Measurements from ENCODE around the gene JAM2. TPM values are rescaled to one million over a fixed set of nuclear protein-coding genes. Genes with fewer than 3 reads are reported as not detected.

JAM2 gene
- total RNA-seq, 4 donors from 2014 or later = 2.3 to 6.1 (median 3.7) TPM

DNA sequence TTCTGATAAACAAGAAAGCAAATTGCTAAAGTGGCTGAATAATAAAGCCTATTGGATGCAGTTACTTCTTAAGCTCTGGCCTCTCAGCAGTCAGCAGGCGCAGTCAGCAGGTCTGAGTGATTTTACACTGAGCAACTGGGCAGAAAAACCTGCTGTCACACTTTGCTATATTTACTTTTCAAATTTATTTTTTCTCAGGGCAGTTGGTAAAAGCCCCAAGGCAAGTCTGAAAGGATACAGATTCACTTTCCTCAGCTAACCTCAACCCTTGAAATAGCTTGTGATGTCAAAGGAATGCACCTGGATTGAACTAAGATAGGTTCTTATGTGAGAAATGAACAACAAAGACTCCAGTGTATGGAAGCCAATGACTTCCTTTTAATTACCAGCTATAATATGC is 61.7 kb downstream of the JAM2 start:
- intact Hi-C loops (cut with DNase I; ENCODE audit: low total_unique reads) (no loop called here), in situ Hi-C loops (cut with MboI; ENCODE audit: low sequenced_read_pairs in 4 of 4) (no loop called here)
- TF ChIP-seq, protein P1, sequence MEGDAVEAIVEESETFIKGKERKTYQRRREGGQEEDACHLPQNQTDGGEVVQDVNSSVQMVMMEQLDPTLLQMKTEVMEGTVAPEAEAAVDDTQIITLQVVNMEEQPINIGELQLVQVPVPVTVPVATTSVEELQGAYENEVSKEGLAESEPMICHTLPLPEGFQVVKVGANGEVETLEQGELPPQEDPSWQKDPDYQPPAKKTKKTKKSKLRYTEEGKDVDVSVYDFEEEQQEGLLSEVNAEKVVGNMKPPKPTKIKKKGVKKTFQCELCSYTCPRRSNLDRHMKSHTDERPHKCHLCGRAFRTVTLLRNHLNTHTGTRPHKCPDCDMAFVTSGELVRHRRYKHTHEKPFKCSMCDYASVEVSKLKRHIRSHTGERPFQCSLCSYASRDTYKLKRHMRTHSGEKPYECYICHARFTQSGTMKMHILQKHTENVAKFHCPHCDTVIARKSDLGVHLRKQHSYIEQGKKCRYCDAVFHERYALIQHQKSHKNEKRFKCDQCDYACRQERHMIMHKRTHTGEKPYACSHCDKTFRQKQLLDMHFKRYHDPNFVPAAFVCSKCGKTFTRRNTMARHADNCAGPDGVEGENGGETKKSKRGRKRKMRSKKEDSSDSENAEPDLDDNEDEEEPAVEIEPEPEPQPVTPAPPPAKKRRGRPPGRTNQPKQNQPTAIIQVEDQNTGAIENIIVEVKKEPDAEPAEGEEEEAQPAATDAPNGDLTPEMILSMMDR (IDR thresholded peaks at IDR 0.05 in 4 of 5, conservative IDR thresholded peaks at IDR 0.05 in 1 of 5) = no peak
- TF ChIP-seq POLR2A (IDR thresholded peaks at IDR 0.05) = no peak

DNA sequence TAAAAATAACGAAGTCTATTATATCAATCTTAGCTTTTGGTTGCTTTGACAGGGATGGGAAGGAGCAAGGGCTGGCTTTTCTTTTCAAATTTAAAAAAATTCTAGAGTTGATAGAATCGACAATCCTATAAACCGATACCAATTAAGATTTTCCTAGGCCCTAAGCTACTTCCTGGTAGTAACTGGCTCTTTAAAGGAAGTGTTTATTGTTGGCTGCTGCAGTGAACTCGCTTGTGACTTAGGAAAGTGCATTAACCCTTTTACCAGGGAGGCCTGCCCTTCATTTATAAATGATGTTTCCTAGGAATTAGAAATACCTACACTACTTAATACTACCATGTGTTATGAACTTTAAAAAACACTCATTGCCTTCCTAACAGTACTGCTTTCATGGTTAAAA is 62.5 kb downstream of the JAM2 start:
- in situ Hi-C loops (cut with MboI; ENCODE audit: low sequenced_read_pairs in 4 of 4) (no loop called here), intact Hi-C loops (cut with DNase I; ENCODE audit: low total_unique reads) (no loop called here)
- ATAC-seq (no peak), DNase-seq (no peak)
- Histone ChIP-seq H3K4me1 (no peaks in the 10 kb centered on the region), H3K27ac (peak overlapping the region in 1 of 4 donors; percentile 37), H3K27me3 (no peaks in the 10 kb centered on the region), H3K36me3 (no peaks in the 10 kb centered on the region), H3K9me3 (no peaks in the 10 kb centered on the region), H3K4me3 (no peak overlapping the region)
- no peak for TF ChIP-seq POLR2A (IDR thresholded peaks at IDR 0.05)
- TF ChIP-seq, protein P1 (IDR thresholded peaks at IDR 0.05 in 4 of 5, conservative IDR thresholded peaks at IDR 0.05 in 1 of 5) = no peak

More for the DNA sequence above, 61.7 kb downstream of the JAM2 start:
- Histone ChIP-seq H3K36me3 (no peaks in the 10 kb centered on the region), H3K27me3 (no peaks in the 10 kb centered on the region), H3K27ac (peak overlapping the region in 1 of 4 donors; percentile 37), H3K4me3 (no peak overlapping the region), H3K4me1 (no peaks in the 10 kb centered on the region), H3K9me3 (no peaks in the 10 kb centered on the region)
- ATAC-seq (no peak), DNase-seq (no peak)

DNA sequence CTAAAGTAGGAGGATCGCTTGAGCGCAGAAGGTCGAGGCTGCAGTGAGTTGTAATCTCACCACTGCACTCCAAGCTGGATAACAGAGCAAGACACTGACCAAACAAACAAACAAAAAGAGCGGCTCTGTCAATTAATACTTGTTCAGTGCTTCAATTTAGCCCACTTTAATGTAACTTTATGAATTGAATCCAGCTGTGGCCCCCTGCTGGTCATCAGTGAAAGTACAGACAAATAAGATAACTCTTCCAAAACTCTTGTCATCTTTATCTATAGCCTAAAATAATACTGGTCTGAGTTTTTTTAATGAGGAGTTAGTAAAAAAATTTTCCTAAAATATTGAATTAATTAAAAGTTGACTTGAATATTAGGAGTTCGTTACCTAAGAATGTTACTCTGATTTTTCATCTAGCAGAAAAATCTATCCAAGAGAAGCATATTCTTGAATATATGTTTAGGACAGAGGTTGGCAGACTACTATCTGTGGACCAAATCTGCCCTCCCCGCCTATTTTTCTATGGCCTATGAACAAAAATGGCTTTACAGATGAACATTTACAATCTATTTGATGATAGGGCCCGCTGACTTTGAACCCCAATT is 69.5 kb downstream of the JAM2 start:
- H3K4me1 ChIP-seq = no peaks in the 10 kb centered on the region
- no peak overlapping the region for H3K4me3 ChIP-seq
- TF ChIP-seq, protein P1 (IDR thresholded peaks at IDR 0.05 in 4 of 5, conservative IDR thresholded peaks at IDR 0.05 in 1 of 5) = peak; percentile 49 to 79 (median 66)
- TF ChIP-seq POLR2A (IDR thresholded peaks at IDR 0.05) = no peak
- no peaks in the 10 kb centered on the region for H3K9me3 ChIP-seq
- ATAC-seq (no peak), DNase-seq (no peak)
- H3K27ac ChIP-seq = no peak overlapping the region
- H3K27me3 ChIP-seq = no peaks in the 10 kb centered on the region
- no peaks in the 10 kb centered on the region for H3K36me3 ChIP-seq
- intact Hi-C loops (cut with DNase I; ENCODE audit: low total_unique reads) (loop anchor here (1.0 kb wide), 1 partner anchor 100 kb away; no protein-coding TSS in a partner anchor), in situ Hi-C loops (cut with MboI; ENCODE audit: low sequenced_read_pairs in 4 of 4) (loop anchor here in 3 of 4 donors (5.0 kb wide), 2 partner anchors 96 to 101 kb away; partner anchors contain the start of gene MRPL39 (in 2 of the 3))

DNA sequence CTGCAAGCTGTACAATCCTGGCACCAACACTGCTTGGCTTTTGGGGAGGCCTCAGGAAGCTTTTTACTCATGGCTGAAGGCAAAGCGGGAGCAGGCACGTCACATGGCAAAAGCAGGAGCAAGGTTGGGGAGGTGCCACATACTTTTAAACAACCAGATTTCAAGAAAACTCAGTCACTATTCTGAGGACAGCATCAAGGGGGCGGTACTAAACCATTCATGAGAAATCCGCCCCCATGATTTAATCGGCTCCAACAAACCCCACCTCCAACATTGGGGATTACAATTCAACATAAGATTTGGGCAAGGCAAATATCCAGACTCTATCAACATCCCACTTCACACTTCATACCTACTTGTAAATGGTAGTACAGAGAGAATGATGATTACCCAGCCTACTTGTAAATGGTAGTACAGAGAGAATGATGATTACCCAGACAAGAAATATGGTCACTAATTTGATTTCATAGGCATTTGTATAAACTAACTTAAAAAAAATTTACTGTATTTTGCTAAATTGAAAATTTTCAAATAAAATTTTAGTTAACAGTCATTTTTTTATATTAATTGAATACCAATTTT is 70.7 kb downstream of the JAM2 start:
- intact Hi-C loops (cut with DNase I; ENCODE audit: low total_unique reads) (no loop called here), in situ Hi-C loops (cut with MboI; ENCODE audit: low sequenced_read_pairs in 4 of 4) (loop anchor here in 3 of 4 donors (5.0 kb wide), 2 partner anchors 97 to 102 kb away; partner anchors contain the start of gene MRPL39 (in 2 of the 3))
- H3K27ac ChIP-seq = no peak overlapping the region
- no peaks in the 10 kb centered on the region for H3K9me3 ChIP-seq
- no peaks in the 10 kb centered on the region for H3K4me1 ChIP-seq
- H3K36me3 ChIP-seq = no peaks in the 10 kb centered on the region
- ATAC-seq (no peak), DNase-seq (no peak)
- no peaks in the 10 kb centered on the region for H3K27me3 ChIP-seq
- no peak overlapping the region for H3K4me3 ChIP-seq
- TF ChIP-seq POLR2A (IDR thresholded peaks at IDR 0.05) = no peak
- TF ChIP-seq, protein P1 (IDR thresholded peaks at IDR 0.05 in 4 of 5, conservative IDR thresholded peaks at IDR 0.05 in 1 of 5) = no peak

Measured in gastrocnemius medialis (tissue), 4 donors.